ENCODE results near the gene GZF1. TPM values are rescaled to one million over a fixed set of nuclear protein-coding genes. Genes with fewer than 3 reads are reported as not detected.
"Not testable (repeated sequence)": the region's sequence is repeated elsewhere in the genome, so short reads cannot be mapped to it uniquely, and the experiment has no call there.

Gene GZF1
- total and polyA plus RNA-seq, 9 donors, result 8.5 to 31.4 (median 16.8) TPM

DNA sequence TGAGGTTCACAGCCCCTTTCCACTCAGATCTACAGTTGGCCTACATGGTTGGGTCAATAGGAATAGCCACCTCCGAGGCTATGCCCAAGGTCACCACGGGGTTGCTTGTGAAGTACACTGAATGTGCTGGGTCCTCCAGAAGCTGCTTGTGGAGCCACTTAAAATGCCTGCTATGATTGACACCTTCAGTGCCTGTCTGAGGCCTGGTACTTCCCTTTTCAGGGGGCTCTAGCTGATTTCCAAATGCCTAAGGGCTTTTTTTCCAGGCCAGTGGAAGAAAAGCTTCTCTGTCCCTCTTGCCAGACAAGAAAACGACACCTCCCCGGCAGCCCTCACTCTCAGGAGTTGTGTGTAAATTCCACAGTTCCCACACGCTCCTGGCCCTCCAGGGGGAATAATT, 17.6 kb upstream of the GZF1 start:
- H3K27me3 ChIP-seq, result no peaks in the 10 kb centered on the region
- intact Hi-C loops (cut with DNase I), result loop anchor here (5.0 to 10.0 kb wide), 6 partner anchors 100 to 652 kb away; partner anchors contain the start of genes CST9 (in 2 of the 4) and THBD (in 1 of the 4)
- H3K27ac ChIP-seq, result no peak overlapping the region
- no peak for DNase-seq
- TF ChIP-seq, protein P1, sequence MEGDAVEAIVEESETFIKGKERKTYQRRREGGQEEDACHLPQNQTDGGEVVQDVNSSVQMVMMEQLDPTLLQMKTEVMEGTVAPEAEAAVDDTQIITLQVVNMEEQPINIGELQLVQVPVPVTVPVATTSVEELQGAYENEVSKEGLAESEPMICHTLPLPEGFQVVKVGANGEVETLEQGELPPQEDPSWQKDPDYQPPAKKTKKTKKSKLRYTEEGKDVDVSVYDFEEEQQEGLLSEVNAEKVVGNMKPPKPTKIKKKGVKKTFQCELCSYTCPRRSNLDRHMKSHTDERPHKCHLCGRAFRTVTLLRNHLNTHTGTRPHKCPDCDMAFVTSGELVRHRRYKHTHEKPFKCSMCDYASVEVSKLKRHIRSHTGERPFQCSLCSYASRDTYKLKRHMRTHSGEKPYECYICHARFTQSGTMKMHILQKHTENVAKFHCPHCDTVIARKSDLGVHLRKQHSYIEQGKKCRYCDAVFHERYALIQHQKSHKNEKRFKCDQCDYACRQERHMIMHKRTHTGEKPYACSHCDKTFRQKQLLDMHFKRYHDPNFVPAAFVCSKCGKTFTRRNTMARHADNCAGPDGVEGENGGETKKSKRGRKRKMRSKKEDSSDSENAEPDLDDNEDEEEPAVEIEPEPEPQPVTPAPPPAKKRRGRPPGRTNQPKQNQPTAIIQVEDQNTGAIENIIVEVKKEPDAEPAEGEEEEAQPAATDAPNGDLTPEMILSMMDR (IDR thresholded peaks at IDR 0.05), result no peak
- TF ChIP-seq POLR2A (IDR thresholded peaks at IDR 0.05) (no peak), EP300 (IDR thresholded peaks at IDR 0.05) (no peak)
- no peaks in the 10 kb centered on the region for H3K4me1 ChIP-seq (ENCODE audit: insufficient read depth)
- H3K9me3 ChIP-seq, result no peaks in the 10 kb centered on the region
- no peak overlapping the region for H3K4me3 ChIP-seq
- H3K36me3 ChIP-seq, result no peaks in the 10 kb centered on the region
- 59 to 68% (median 67%) methylated on average over 5 of the region's 5 CpGs for WGBS, 3 donors

DNA sequence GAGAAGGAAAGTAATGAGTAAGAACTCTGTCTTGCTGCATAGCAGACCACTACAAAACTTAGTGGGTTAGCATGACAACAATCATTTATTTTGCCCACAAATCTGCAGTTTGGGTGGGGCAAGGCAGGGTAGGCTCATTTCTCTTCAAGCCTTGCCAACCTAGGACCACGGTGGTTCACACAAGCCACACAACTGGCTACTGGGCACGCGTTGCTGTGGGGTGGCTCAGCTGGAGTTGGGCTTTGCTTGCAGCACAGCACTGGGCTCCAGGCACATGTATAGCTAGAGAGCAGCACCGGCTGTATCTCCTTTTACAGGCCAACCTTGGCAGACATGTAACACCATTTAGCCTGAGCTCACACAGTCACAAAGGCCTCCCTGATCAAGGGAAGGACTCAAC, 16.0 kb upstream of the GZF1 start:
- intact Hi-C loops (cut with DNase I), result loop anchor here in 3 of 4 donors (10.0 kb wide), 5 partner anchors 101 to 651 kb away; partner anchors contain the start of genes CST9 (in 2 of the 3) and THBD (in 1 of the 3)

DNA sequence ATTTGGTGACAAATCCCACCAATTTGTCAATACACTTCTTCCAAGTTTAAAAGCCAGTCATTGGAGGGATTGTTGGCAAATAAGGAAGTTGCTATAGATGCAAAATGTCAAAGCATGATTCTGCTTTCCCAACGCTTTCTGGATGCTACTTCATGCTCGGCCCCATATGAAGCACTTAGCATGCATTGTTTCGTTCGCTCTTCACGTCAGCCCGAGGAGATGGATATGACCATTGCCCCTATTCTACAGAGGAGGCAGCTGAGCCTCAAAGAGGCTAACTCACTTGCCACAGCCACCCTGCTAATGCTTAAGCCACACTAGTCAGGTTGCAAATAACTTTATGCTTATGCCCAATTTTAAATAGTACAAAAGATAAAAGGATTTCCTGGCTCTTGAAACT, 14.2 kb upstream of the GZF1 start:
- H3K27me3 ChIP-seq, result no peaks in the 10 kb centered on the region
- WGBS, 3 donors, result 94 to 97% (median 96%) methylated on average over 6 of the region's 6 CpGs
- peaks cover 3% of the 10 kb centered on the region for H3K4me1 ChIP-seq (ENCODE audit: insufficient read depth)
- no peaks in the 10 kb centered on the region for H3K9me3 ChIP-seq
- DNase-seq, result no peak
- intact Hi-C loops (cut with DNase I), result loop anchor here in 3 of 4 donors (10.0 kb wide), 5 partner anchors 103 to 653 kb away; partner anchors contain the start of genes CST9 (in 2 of the 3) and THBD (in 1 of the 3)
- H3K36me3 ChIP-seq, result no peaks in the 10 kb centered on the region
- H3K27ac ChIP-seq, result no peak overlapping the region
- H3K4me3 ChIP-seq, result no peak overlapping the region
- TF ChIP-seq POLR2A (IDR thresholded peaks at IDR 0.05), result no peak
- no peak for TF ChIP-seq EP300 (IDR thresholded peaks at IDR 0.05)
- TF ChIP-seq, protein P1 (IDR thresholded peaks at IDR 0.05), result no peak

More for the DNA sequence above, 16.0 kb upstream of the GZF1 start:
- no peak for TF ChIP-seq EP300 (IDR thresholded peaks at IDR 0.05)
- no peak for TF ChIP-seq POLR2A (IDR thresholded peaks at IDR 0.05)
- TF ChIP-seq, protein P1 (IDR thresholded peaks at IDR 0.05), result no peak
- no peaks in the 10 kb centered on the region for H3K27me3 ChIP-seq
- H3K36me3 ChIP-seq, result no peaks in the 10 kb centered on the region
- H3K4me3 ChIP-seq, result no peak overlapping the region
- 86 to 88% (median 87%) methylated on average over 4 of the region's 4 CpGs for WGBS, 3 donors
- no peaks in the 10 kb centered on the region for H3K4me1 ChIP-seq (ENCODE audit: insufficient read depth)
- no peak for DNase-seq
- H3K9me3 ChIP-seq, result no peaks in the 10 kb centered on the region
- no peak overlapping the region for H3K27ac ChIP-seq

DNA sequence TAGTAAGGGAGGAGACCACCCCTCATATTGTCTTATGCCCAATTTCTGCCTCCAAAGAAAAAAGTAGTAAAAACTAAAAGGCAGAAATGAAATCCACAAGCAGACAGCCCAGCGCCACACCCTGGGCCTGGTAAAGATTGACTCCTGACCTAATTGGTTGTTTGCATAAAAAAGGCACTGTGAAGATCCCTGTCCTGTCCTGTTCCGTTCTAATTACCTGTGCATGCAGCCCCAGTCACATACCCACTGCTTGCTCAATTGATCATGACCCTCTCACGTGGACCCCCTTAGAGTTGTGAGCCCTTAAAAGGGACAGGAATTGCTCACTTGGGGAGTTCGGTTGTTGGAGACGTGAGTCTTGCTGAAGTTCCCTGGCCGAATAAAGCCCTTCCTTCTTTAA, 13.5 kb upstream of the GZF1 start:
- intact Hi-C loops (cut with DNase I), result loop anchor here in 3 of 4 donors (10.0 kb wide), 5 partner anchors 104 to 654 kb away; partner anchors contain the start of genes CST9 (in 2 of the 3) and THBD (in 1 of the 3)

More for the DNA sequence above, 13.5 kb upstream of the GZF1 start:
- 90 to 95% (median 92%) methylated on average over 6 of the region's 6 CpGs for WGBS, 3 donors
- not testable (repeated sequence) for H3K27me3 ChIP-seq; DNase-seq; H3K36me3 ChIP-seq; H3K4me3 ChIP-seq; H3K9me3 ChIP-seq; H3K4me1 ChIP-seq (ENCODE audit: insufficient read depth)
- H3K27ac ChIP-seq, result peak overlapping the region in 1 of 2 donors; percentile 99

Measured in ovary (tissue), 9 donors.